NCI-H526 (cell line): ENCODE results near the gene NAT16.
"Not testable (repeated sequence)": the region's sequence is repeated elsewhere in the genome, so short reads cannot be mapped to it uniquely, and the experiment has no call there.

ENCODE experiments used
- DNase-seq, 2 experiments: peaks; one replicate each; lab custom pipeline; 2025; lab: John Stamatoyannopoulos, UW

The NAT16 gene

GRCh38 chr7:101156866-101157589 lies 23.1 kb downstream of the NAT16 start:
- DNase-seq = no peak

GRCh38 chr7:101156277-101156676 lies 23.8 kb downstream of the NAT16 start:
- DNase-seq = no peak

- DNase-seq = no peak
Measured at GRCh38 chr7:101155303-101155702, 24.8 kb downstream of the NAT16 start.

- peak in 1 of 2 experiments; percentile 58 for DNase-seq
Measured at GRCh38 chr7:101154693-101155102, 25.4 kb downstream of the NAT16 start.

- DNase-seq = peak; percentile 95 to 98
Measured at GRCh38 chr7:101153969-101154692, 26.0 kb downstream of the NAT16 start, which contains the start of gene AP1S1. Gene AP1S1 (plus strand): TSS chr7:101154476. CDS start chr7:101154515, 39 bp downstream.

GRCh38 chr7:101151908-101152651 lies 28.0 kb downstream of the NAT16 start:
- DNase-seq = no peak

- DNase-seq = no peak
Measured at GRCh38 chr7:101140746-101141382, 39.2 kb downstream of the NAT16 start.

GRCh38 chr7:101140339-101140699 lies 39.8 kb downstream of the NAT16 start:
- DNase-seq = no peak

- peak in 1 of 2 experiments; percentile 28 for DNase-seq
Measured at GRCh38 chr7:101138213-101138870, 41.8 kb downstream of the NAT16 start.

GRCh38 chr7:101137651-101138212 lies 42.4 kb downstream of the NAT16 start:
- DNase-seq = no peak

- DNase-seq = no peak
Measured at GRCh38 chr7:101134399-101134980, 45.6 kb downstream of the NAT16 start.

- no peak for DNase-seq
Measured at GRCh38 chr7:101133621-101134398, 46.3 kb downstream of the NAT16 start.

- DNase-seq = not testable (repeated sequence)
Measured at GRCh38 chr7:101132626-101133600, 47.2 kb downstream of the NAT16 start.

GRCh38 chr7:101129603-101130117 lies 50.4 kb downstream of the NAT16 start:
- no peak for DNase-seq

GRCh38 chr7:101128040-101128834 lies 51.9 kb downstream of the NAT16 start:
- DNase-seq = no peak

- no peak for DNase-seq
Measured at GRCh38 chr7:101127460-101128039, 52.5 kb downstream of the NAT16 start.
